DOHH2 (cell line): ENCODE measurements around the gene NGEF.

Experiments
- H3F3A ChIP-seq: fragments of 200-600 bp; sonication (generic), shearing (Covaris generic); 2 replicates; pipeline ENCODE4 v1.6.0; 2016; ENCODE audit warnings: antibody characterized with exemption, mild to moderate bottlenecking; ENCODE audit not compliant: control insufficient read depth, insufficient read depth
- H3K27ac ChIP-seq: fragments of 200-600 bp; sonication (generic); 2 replicates; pipeline ENCODE4 v1.5.1; 2014; ENCODE audit warnings: low read depth, mild to moderate bottlenecking, low read length, moderate library complexity
- H3K27me3 ChIP-seq: fragments of 200-600 bp; sonication (generic); 2 replicates; pipeline ENCODE4 v1.6.1; 2014; ENCODE audit warnings: mild to moderate bottlenecking, low read length, mixed read lengths; ENCODE audit not compliant: control insufficient read depth
- H3K36me3 ChIP-seq: fragments of 200-600 bp; sonication (generic); 2 replicates; pipeline ENCODE4 v1.6.1; 2014; ENCODE audit warnings: mild to moderate bottlenecking, low read length, moderate library complexity, mixed read lengths; ENCODE audit not compliant: control insufficient read depth
- H3K4me1 ChIP-seq: fragments of 200-600 bp; sonication (generic); 2 replicates; pipeline ENCODE4 v1.6.1; 2014; ENCODE audit warnings: mild to moderate bottlenecking, low read length, mixed read lengths; ENCODE audit not compliant: control insufficient read depth
- H3K4me2 ChIP-seq: fragments of 200-600 bp; sonication (generic); 2 replicates; pipeline ENCODE4 v1.6.0; 2014; ENCODE audit warnings: mild to moderate bottlenecking, low read length, moderate library complexity
- H3K4me3 ChIP-seq: fragments of 200-600 bp; sonication (generic); 2 replicates; pipeline ENCODE4 v1.5.1; 2014; ENCODE audit warnings: mild to moderate bottlenecking, low read length, mixed read lengths
- H3K79me2 ChIP-seq: fragments of 200-600 bp; sonication (generic); 2 replicates; pipeline ENCODE4 v1.6.1; 2014; ENCODE audit warnings: mild to moderate bottlenecking, low read length, mixed read lengths; ENCODE audit not compliant: control insufficient read depth
- H3K9me2 ChIP-seq: fragments of 200-600 bp; sonication (generic); replicated peaks from 2 replicates; pipeline ENCODE4 v1.6.1; 2014; ENCODE audit warnings: mild to moderate bottlenecking, low read length, mixed read lengths; ENCODE audit not compliant: control insufficient read depth
- H3K9me3 ChIP-seq: fragments of 200-600 bp; sonication (generic); 2 replicates; pipeline ENCODE4 v1.6.1; 2014; ENCODE audit warnings: antibody characterized with exemption, low read length, mixed read lengths; ENCODE audit not compliant: control insufficient read depth, insufficient read depth
- H4K20me1 ChIP-seq: fragments of 200-600 bp; sonication (generic); 2 replicates; pipeline ENCODE4 v1.6.0; 2014; ENCODE audit warnings: low read depth, mild to moderate bottlenecking, antibody characterized with exemption, low read length, moderate library complexity; ENCODE audit not compliant: control insufficient read depth, insufficient read depth
- CTCF ChIP-seq: fragments of 200-600 bp; sonication (generic); IDR thresholded peaks from one replicate; pipeline ENCODE4 v1.5.1; 2014; ENCODE audit warnings: antibody characterized with exemption, mild to moderate bottlenecking, low read depth, low read length; ENCODE audit not compliant: poor library complexity, severe bottlenecking
- EZH2phosphoT487 ChIP-seq: fragments of 200-600 bp; sonication (generic); IDR thresholded peaks from 2 replicates; pipeline ENCODE4 v1.6.1; 2017; ENCODE audit warnings: borderline replicate concordance, mild to moderate bottlenecking, antibody characterized with exemption, low read length, moderate library complexity, mixed read lengths

Gene NGEF

DNA sequence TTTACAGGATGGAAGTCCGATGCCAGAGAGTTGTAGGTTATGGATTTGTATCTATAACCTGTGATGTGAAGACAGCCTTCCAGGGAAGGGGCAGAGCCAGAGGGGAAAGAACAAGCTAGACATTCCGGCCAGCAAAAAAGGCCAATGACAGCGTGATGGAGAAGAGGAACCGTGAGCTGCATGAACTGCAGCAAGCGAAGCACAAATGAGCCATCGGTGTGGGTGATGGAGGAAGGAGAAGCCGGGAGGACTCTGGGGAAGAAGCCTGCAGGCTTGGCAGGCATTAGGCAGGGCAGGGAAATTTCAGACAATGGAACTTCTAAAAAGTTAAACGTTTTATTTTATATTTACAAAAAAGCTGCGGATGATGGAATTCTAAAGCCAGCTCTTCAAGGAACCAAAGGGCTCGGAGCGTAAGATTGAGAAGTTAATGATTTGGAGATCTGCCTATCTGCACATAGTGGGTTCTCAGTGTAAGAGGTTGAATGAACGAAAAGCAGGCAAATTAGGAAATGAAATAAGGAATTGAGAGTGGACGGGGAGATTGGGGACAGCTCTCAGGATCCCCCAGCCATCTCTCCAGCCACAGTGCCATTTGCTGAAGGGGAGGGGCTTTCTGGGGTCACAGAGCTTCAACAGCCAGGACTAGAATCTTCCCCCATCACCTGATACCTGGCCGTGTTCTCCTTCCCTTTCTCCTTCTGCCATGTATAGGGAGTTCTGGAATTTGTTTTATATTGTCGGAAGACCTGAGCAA, 28.4 kb downstream of the NGEF start:
- H3F3A ChIP-seq, result no peaks in the 10 kb centered on the region
- no peaks in the 10 kb centered on the region for H3K9me2 ChIP-seq

DNA sequence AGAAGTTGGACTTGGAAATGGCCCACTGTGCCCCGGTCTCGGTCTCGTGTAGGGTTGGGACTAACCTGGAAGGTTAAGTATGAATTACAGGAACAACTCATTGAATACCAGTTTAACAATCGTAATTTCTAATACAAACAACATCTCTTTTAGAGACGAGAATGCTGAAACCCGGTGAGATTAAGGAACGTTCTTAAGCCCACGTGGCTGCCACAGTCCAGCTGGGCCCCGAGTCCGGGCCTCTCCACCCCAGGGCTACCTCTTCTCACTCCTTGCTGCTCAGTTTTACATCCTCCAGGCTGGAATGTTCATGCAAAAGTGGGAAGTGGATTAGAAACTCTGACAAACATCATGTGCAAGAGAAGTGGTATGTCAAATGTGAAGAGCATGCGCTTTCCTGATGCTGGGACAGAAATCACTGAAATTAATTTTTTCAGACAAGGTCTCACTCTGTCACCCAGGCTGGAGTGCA, 29.4 kb downstream of the NGEF start:
- Histone ChIP-seq H3K9me2 (no peaks in the 10 kb centered on the region), H3K4me1 (no peaks in the 10 kb centered on the region)
- no peak for TF ChIP-seq EZH2phosphoT487
- TF ChIP-seq CTCF, result no peak

More for the DNA sequence above, 28.4 kb downstream of the NGEF start:
- H3K4me3 ChIP-seq, result no peak overlapping the region
- H3K79me2 ChIP-seq, result no peaks in the 10 kb centered on the region
- peaks cover 3% of the 10 kb centered on the region; the same call in 1 of the 2 replicates for H3K27me3 ChIP-seq
- H3K36me3 ChIP-seq, result no peaks in the 10 kb centered on the region
- no peaks in the 10 kb centered on the region for H4K20me1 ChIP-seq
- H3K27ac ChIP-seq, result no peak overlapping the region
- H3K9me3 ChIP-seq, result no peaks in the 10 kb centered on the region
- H3K4me2 ChIP-seq, result no peak overlapping the region
- H3K4me1 ChIP-seq, result no peaks in the 10 kb centered on the region
- TF ChIP-seq EZH2phosphoT487, result no peak
- TF ChIP-seq CTCF, result no peak

GRCh38 chr2:232982926-232983668, 30.0 kb downstream of the NGEF start:
- no peak overlapping the region for H3K4me2 ChIP-seq
- H3F3A ChIP-seq, result no peaks in the 10 kb centered on the region
- no peaks in the 10 kb centered on the region for H3K9me2 ChIP-seq
- no peaks in the 10 kb centered on the region for H3K4me1 ChIP-seq
- peak; percentile 47 for TF ChIP-seq CTCF
- TF ChIP-seq EZH2phosphoT487, result no peak
- peaks cover 3% of the 10 kb centered on the region; the same call in 1 of the 2 replicates for H3K27me3 ChIP-seq
- no peaks in the 10 kb centered on the region for H3K79me2 ChIP-seq
- no peak overlapping the region for H3K4me3 ChIP-seq
- H3K36me3 ChIP-seq, result no peaks in the 10 kb centered on the region
- no peak overlapping the region for H3K27ac ChIP-seq
- H4K20me1 ChIP-seq, result no peaks in the 10 kb centered on the region
- H3K9me3 ChIP-seq, result no peaks in the 10 kb centered on the region

More for the DNA sequence above, 29.4 kb downstream of the NGEF start:
- Histone ChIP-seq H3K9me3 (no peaks in the 10 kb centered on the region), H4K20me1 (no peaks in the 10 kb centered on the region), H3K4me2 (no peak overlapping the region), H3K36me3 (no peaks in the 10 kb centered on the region), H3K27ac (no peak overlapping the region), H3K4me3 (no peak overlapping the region), H3F3A (no peaks in the 10 kb centered on the region), H3K27me3 (peaks cover 3% of the 10 kb centered on the region; the same call in 1 of the 2 replicates), H3K79me2 (no peaks in the 10 kb centered on the region)
